SU-DHL-6 (cell line): Measurements from ENCODE around the gene PPM1L.

Experiments
- H2AFZ ChIP-seq: fragments of 200-600 bp; sonication (generic); 2 replicates; pipeline ENCODE4 v1.6.1; 2014; ENCODE audit warnings: low read depth, mild to moderate bottlenecking, moderate library complexity, mixed read lengths, antibody characterized with exemption, low read length; ENCODE audit not compliant: severe bottlenecking
- H3F3A ChIP-seq: fragments of 200-600 bp; shearing (Covaris generic); 2 replicates; pipeline ENCODE4 v1.6.0; 2016; ENCODE audit warnings: antibody characterized with exemption, mild to moderate bottlenecking; ENCODE audit not compliant: insufficient read depth
- H3K27ac ChIP-seq: fragments of 200-600 bp; sonication (generic); 2 replicates; pipeline ENCODE4 v1.5.1; 2016; ENCODE audit warnings: low read depth, mild to moderate bottlenecking, low read length, moderate library complexity, mixed read lengths
- H3K27me3 ChIP-seq: fragments of 200-600 bp; sonication (generic), shearing (Covaris generic); 2 replicates; pipeline ENCODE4 v1.6.0; 2014; ENCODE audit warnings: mild to moderate bottlenecking, low read length
- H3K36me3 ChIP-seq: fragments of 200-600 bp; sonication (generic); 2 replicates; pipeline ENCODE4 v1.6.1; 2014; ENCODE audit warnings: mild to moderate bottlenecking, low read length, mixed read lengths
- H3K4me2 ChIP-seq: fragments of 300-600, 200-600 bp; shearing (Covaris generic), sonication (generic); 2 replicates; pipeline ENCODE4 v1.6.0; 2014; ENCODE audit warnings: low read length, low read depth, mild to moderate bottlenecking; ENCODE audit not compliant: poor library complexity, severe bottlenecking
- H3K4me3 ChIP-seq: fragments of 200-600 bp; sonication (generic); 2 replicates; pipeline ENCODE4 v1.5.1; 2014; ENCODE audit warnings: antibody characterized with exemption, low read length, mild to moderate bottlenecking, mixed read lengths; ENCODE audit not compliant: insufficient read depth, poor library complexity, severe bottlenecking
- H3K79me2 ChIP-seq: fragments of 200-600 bp; sonication (generic); 2 replicates; pipeline ENCODE4 v1.6.1; 2014; ENCODE audit warnings: mild to moderate bottlenecking, low read length, moderate library complexity; ENCODE audit not compliant: insufficient read depth
- H3K9ac ChIP-seq: fragments of 200-600 bp; sonication (generic); 2 replicates; pipeline ENCODE4 v1.7.0; 2014; ENCODE audit warnings: mild to moderate bottlenecking, low read length
- H3K9me2 ChIP-seq: fragments of 200-600 bp; sonication (generic); replicated peaks from 2 replicates; pipeline ENCODE4 v1.6.1; 2014; ENCODE audit warnings: low read length; ENCODE audit not compliant: insufficient read depth
- H3K9me3 ChIP-seq: fragments of 200-600 bp; sonication (generic); 2 replicates; pipeline ENCODE4 v1.6.1; 2014; ENCODE audit warnings: low read length, mixed read lengths; ENCODE audit not compliant: insufficient read depth
- H4K20me1 ChIP-seq: fragments of 200-600 bp; sonication (generic); 2 replicates; pipeline ENCODE4 v1.6.1; 2014; ENCODE audit warnings: low read depth, mild to moderate bottlenecking, antibody characterized with exemption, low read length, moderate library complexity, mixed read lengths
- EZH2phosphoT487 ChIP-seq: fragments of 200-600 bp; sonication (generic), shearing (Covaris generic); conservative IDR thresholded peaks from 2 replicates; pipeline ENCODE4 v1.6.1; 2018; ENCODE audit warnings: mild to moderate bottlenecking, antibody characterized with exemption, low read length, moderate library complexity, mixed read lengths
- TF ChIP-seq, protein P1 (sequence below): fragments of 200-600 bp; sonication (generic); IDR thresholded peaks from one replicate; pipeline ENCODE4 v1.5.1; 2017; ENCODE audit warnings: antibody characterized with exemption, mild to moderate bottlenecking, low read length, moderate library complexity; ENCODE audit not compliant: insufficient read depth, poor library complexity, severe bottlenecking

Gene PPM1L

DNA sequence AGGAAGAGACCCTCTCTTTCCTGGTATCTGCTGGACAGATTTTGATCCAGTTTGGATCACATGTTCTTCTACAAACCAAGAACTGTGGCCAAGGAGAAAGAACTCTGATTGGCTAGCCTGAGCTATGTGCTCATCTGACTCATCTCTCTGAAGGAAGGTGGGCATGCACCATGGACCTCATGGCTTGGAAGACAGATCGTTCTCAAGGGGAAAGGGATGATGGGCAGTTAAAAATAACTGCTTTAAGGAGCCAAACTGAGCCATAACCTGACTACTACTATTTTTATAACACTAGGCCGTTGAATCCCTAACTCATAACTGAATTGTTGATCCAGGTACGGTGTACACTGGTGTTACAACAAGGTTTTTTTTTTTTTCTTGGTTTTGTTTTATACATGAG is 236.7 kb downstream of the PPM1L start:
- TF ChIP-seq, protein P1, sequence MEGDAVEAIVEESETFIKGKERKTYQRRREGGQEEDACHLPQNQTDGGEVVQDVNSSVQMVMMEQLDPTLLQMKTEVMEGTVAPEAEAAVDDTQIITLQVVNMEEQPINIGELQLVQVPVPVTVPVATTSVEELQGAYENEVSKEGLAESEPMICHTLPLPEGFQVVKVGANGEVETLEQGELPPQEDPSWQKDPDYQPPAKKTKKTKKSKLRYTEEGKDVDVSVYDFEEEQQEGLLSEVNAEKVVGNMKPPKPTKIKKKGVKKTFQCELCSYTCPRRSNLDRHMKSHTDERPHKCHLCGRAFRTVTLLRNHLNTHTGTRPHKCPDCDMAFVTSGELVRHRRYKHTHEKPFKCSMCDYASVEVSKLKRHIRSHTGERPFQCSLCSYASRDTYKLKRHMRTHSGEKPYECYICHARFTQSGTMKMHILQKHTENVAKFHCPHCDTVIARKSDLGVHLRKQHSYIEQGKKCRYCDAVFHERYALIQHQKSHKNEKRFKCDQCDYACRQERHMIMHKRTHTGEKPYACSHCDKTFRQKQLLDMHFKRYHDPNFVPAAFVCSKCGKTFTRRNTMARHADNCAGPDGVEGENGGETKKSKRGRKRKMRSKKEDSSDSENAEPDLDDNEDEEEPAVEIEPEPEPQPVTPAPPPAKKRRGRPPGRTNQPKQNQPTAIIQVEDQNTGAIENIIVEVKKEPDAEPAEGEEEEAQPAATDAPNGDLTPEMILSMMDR = no peak
- no peak for TF ChIP-seq EZH2phosphoT487
- no peaks in the 10 kb centered on the region for H3F3A ChIP-seq
- no peaks in the 10 kb centered on the region for H3K9me2 ChIP-seq
- H3K9me3 ChIP-seq = no peaks in the 10 kb centered on the region
- H3K4me3 ChIP-seq = no peak overlapping the region
- no peaks in the 10 kb centered on the region for H3K27me3 ChIP-seq
- H2AFZ ChIP-seq = no peak overlapping the region
- no peaks in the 10 kb centered on the region for H3K79me2 ChIP-seq
- H3K36me3 ChIP-seq = no peaks in the 10 kb centered on the region
- H3K4me2 ChIP-seq = no peak overlapping the region
- H4K20me1 ChIP-seq = no peaks in the 10 kb centered on the region
- H3K27ac ChIP-seq = no peak overlapping the region
- no peak overlapping the region for H3K9ac ChIP-seq

- Histone ChIP-seq H3K4me2 (no peak overlapping the region), H3K27ac (no peak overlapping the region), H3K9me3 (no peaks in the 10 kb centered on the region), H3K4me3 (no peak overlapping the region), H3K9ac (no peak overlapping the region), H4K20me1 (no peaks in the 10 kb centered on the region), H3K79me2 (no peaks in the 10 kb centered on the region), H3K9me2 (no peaks in the 10 kb centered on the region), H2AFZ (no peak overlapping the region), H3F3A (no peaks in the 10 kb centered on the region), H3K36me3 (no peaks in the 10 kb centered on the region), H3K27me3 (no peaks in the 10 kb centered on the region)
- TF ChIP-seq, protein P1 = no peak
- TF ChIP-seq EZH2phosphoT487 = no peak
Measured at GRCh38 chr3:160996811-160997210, 240.8 kb downstream of the PPM1L start.

DNA sequence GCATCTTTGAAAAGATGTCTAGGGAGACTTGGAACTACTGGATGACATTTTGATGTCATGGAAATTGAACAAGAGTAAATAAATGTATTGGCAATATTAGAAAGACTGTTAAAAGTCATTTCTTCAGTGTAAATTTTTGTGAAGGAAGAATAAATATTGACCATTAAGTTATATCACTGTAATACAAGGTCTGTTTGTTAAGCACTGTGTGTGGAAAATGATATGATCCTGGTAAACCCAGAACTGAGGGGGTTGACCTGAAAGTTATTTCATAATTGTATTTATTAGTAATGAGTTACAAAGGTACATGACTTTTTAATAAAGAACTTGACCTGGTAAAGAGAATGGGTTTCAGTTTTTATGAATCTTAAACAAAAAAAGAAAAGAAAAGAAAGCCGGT is 242.6 kb downstream of the PPM1L start:
- H3K9me2 ChIP-seq = no peaks in the 10 kb centered on the region
- no peaks in the 10 kb centered on the region for H3F3A ChIP-seq
- TF ChIP-seq, protein P1 = no peak
- no peak for TF ChIP-seq EZH2phosphoT487
- no peaks in the 10 kb centered on the region for H4K20me1 ChIP-seq
- no peak overlapping the region for H2AFZ ChIP-seq
- no peak overlapping the region for H3K9ac ChIP-seq
- no peaks in the 10 kb centered on the region for H3K27me3 ChIP-seq
- H3K9me3 ChIP-seq = no peaks in the 10 kb centered on the region
- no peaks in the 10 kb centered on the region for H3K79me2 ChIP-seq
- no peak overlapping the region for H3K4me3 ChIP-seq
- no peaks in the 10 kb centered on the region for H3K36me3 ChIP-seq
- H3K4me2 ChIP-seq = no peak overlapping the region
- H3K27ac ChIP-seq = no peak overlapping the region

- TF ChIP-seq, protein P1 = no peak
- TF ChIP-seq EZH2phosphoT487 = no peak
- no peaks in the 10 kb centered on the region for H4K20me1 ChIP-seq
Measured at GRCh38 chr3:160999274-160999673, 243.2 kb downstream of the PPM1L start.

More at GRCh38 chr3:160999274-160999673, 243.2 kb downstream of the PPM1L start:
- Histone ChIP-seq H2AFZ (no peak overlapping the region), H3K4me3 (no peak overlapping the region), H3K27me3 (no peaks in the 10 kb centered on the region), H3K9me3 (no peaks in the 10 kb centered on the region), H3F3A (no peaks in the 10 kb centered on the region), H3K4me2 (no peak overlapping the region), H3K79me2 (no peaks in the 10 kb centered on the region), H3K9ac (no peak overlapping the region), H3K9me2 (no peaks in the 10 kb centered on the region), H3K27ac (no peak overlapping the region), H3K36me3 (no peaks in the 10 kb centered on the region)
